Measurements from ENCODE around the gene E2F7.

E2F7 gene

GRCh38 chr12:77062396-77062795 is 3.0 kb downstream of the E2F7 start:
- FAIRE-seq: no peak

GRCh38 chr12:77060883-77061240 is 4.5 kb downstream of the E2F7 start:
- no peak for FAIRE-seq

GRCh38 chr12:77060136-77060882 is 5.1 kb downstream of the E2F7 start:
- no peak for FAIRE-seq

- no peak for FAIRE-seq
Observed at GRCh38 chr12:77058740-77059139, 6.6 kb downstream of the E2F7 start.

GRCh38 chr12:77054851-77055250 is 10.5 kb downstream of the E2F7 start:
- no peak for FAIRE-seq

GRCh38 chr12:77053259-77053658 is 12.1 kb downstream of the E2F7 start:
- no peak for FAIRE-seq

- peak; percentile 69 for FAIRE-seq
Observed at GRCh38 chr12:77049767-77050353, 15.5 kb downstream of the E2F7 start.

- no peak for FAIRE-seq
Observed at GRCh38 chr12:77047341-77048109, 17.8 kb downstream of the E2F7 start.

GRCh38 chr12:77046468-77046867 is 18.9 kb downstream of the E2F7 start:
- no peak for FAIRE-seq

- no peak for FAIRE-seq
Observed at GRCh38 chr12:77045183-77045582, 20.2 kb downstream of the E2F7 start.

GRCh38 chr12:77044721-77045120 is 20.6 kb downstream of the E2F7 start:
- no peak for FAIRE-seq

- no peak for FAIRE-seq
Observed at GRCh38 chr12:77042833-77043232, 22.5 kb downstream of the E2F7 start.

GRCh38 chr12:77040231-77040630 is 25.1 kb downstream of the E2F7 start:
- no peak for FAIRE-seq

GRCh38 chr12:77035226-77035625 is 30.1 kb downstream of the E2F7 start:
- FAIRE-seq: no peak

- no peak for FAIRE-seq
Observed at GRCh38 chr12:77033658-77034536, 31.5 kb downstream of the E2F7 start.

- FAIRE-seq: no peak
Observed at GRCh38 chr12:77032406-77032805, 33.0 kb downstream of the E2F7 start.

- FAIRE-seq: no peak
Observed at GRCh38 chr12:77031745-77032144, 33.6 kb downstream of the E2F7 start.

GRCh38 chr12:77025782-77026314 is 39.5 kb downstream of the E2F7 start:
- FAIRE-seq: no peak

- no peak for FAIRE-seq
Observed at GRCh38 chr12:77023501-77023900, 41.9 kb downstream of the E2F7 start.

- no peak for FAIRE-seq
Observed at GRCh38 chr12:77019920-77020319, 45.4 kb downstream of the E2F7 start.

GRCh38 chr12:77016606-77017005 is 48.8 kb downstream of the E2F7 start:
- no peak for FAIRE-seq

- FAIRE-seq: no peak
Observed at GRCh38 chr12:77013091-77013490, 52.3 kb downstream of the E2F7 start.
